CD4-positive, alpha-beta T cell treated with Interleukin-4 for 4 hours (primary cell): ENCODE results near the gene CTTNBP2NL.

Experiments
- DNase-seq: peaks from one replicate; pipeline ENCODE4 v3.0.0-alpha.2; 2020

Gene CTTNBP2NL

DNA sequence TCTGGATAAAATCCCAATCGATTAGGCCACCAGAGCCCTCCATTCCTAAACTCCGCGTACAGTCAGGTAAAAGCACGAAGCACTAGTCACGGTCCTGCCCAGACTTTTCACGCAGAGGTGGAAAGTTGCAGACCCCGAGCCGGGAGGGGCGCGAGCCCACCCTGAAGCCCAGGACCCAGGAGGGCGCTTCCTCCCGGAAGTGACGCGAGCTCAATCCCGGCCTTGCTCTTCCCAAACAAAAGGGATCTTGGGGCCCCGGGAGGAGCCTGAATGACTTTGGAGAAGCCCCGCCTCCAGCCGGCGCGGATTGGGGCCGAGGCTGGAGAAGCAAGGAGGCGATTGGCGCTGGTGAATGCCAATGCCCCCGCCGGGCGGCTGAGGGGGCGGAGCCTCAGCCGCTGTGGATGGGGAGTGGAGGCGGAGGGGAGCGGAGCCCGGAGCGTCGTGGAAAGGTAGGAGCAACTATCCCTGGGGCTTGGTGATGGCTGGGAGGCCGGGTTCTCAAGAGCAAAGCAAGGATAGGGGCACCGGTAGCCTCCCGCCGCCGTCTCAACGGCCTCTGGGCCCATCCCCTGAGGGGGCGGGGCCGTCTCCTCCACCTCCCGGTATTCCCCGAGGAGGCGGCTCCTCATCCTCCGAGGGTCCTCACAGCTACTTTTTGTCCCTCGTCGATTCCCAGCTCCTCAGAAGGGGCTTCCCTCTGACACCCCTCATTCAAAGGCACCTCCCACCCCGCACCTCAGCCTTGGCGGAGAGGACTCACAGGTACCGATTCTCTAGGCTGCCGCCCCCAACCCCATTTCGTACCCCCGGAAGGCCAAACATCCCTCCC lies at the start of gene CTTNBP2NL:
Gene CTTNBP2NL (plus strand): TSS at position 394 of the 832 bp plus-strand sequence. CDS start 19,952 bp downstream, outside the sequence.
- peak; percentile 74 for DNase-seq

DNA sequence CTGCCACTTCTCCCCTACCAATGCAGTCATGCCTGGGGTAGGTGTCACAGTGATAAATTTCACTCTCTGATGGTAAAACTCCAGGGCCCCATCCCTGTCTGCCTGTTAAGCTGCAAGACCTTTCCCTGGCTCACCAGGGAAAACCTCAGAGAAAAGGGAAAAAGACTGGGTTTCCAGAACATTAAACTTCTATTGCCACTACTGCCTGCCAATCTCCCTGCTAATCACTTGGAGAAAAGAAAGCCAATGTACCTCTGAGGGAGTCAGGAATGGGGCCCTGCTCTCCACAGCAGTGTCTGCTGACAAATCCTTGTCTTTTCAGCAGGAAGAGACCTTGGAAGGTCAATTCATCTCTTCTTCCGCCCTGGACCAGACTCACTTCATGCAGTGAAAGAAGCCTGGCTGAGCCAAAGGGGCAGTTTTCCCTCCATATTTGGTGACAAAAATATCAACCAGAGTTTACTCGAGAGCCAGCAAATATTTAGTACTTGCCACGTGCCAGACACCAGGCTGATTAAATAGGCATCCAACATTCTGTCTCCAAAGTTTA lies 49.1 kb upstream of the CTTNBP2NL start:
- no peak for DNase-seq

- no peak for DNase-seq
Observed at GRCh38 chr1:112356765-112357164, 39.2 kb upstream of the CTTNBP2NL start.

DNA sequence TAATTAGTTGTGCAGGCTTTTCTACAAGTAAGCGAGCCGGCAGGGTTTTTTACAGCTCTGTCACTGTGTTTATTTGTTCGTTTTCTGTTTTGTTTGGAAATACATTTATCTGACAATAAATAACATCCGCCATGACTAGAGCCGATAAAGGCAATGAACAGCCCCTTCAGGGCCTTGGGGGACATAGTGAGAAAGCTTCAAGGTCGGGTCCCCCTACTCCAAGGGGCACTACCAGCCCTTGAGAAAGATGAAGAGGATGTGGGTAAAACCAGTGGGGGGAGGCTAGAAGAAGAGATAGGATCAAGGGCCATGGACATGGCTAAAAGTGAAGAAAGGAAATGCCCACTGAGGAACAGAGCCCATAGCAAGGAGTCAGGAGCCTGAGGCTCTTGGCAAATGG lies 38.5 kb upstream of the CTTNBP2NL start:
- DNase-seq: no peak

GRCh38 chr1:112358061-112358770 lies 37.8 kb upstream of the CTTNBP2NL start:
- DNase-seq: no peak

GRCh38 chr1:112358798-112359408 lies 37.1 kb upstream of the CTTNBP2NL start:
- peak; percentile 31 for DNase-seq

DNA sequence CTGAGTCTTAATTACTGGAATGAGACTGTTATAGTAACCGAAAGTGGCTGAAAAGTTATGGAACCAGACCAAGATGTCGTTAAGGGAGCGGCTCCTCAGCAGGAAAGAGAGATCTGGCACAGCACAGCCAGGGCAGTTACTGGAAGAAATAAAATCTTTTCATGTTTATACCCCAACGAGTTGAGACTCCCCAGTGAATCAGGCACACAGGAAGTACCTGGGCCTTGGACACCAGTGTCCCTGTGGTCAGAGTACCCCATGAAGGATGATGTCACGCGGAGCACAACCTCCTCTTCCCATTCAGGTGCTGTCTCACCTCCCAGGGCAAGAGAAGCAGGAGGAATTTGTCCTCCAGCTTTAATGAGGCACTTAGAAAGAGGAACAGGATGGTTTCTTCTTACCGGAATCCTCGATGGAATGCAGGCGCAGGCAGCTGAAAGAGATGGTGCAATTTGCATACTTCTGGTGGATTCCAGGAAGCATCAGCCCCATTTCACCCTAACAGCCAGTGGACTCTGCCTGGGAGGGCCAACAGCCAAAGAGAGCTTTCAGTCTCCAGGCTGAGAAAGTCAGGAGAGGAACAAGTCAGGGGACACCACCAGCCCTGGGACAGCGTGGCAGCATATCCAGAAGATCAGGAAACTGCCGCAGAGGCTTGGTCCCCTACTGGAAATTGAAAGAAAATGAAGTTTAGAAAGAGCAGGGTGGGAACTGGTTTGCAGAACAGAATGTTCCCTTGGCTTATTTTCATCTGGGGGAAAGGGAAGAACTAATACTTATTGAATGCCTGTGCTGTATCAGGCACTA lies 35.9 kb upstream of the CTTNBP2NL start:
- DNase-seq: no peak

- no peak for DNase-seq
Observed at GRCh38 chr1:112363636-112364035, 32.4 kb upstream of the CTTNBP2NL start.

DNA sequence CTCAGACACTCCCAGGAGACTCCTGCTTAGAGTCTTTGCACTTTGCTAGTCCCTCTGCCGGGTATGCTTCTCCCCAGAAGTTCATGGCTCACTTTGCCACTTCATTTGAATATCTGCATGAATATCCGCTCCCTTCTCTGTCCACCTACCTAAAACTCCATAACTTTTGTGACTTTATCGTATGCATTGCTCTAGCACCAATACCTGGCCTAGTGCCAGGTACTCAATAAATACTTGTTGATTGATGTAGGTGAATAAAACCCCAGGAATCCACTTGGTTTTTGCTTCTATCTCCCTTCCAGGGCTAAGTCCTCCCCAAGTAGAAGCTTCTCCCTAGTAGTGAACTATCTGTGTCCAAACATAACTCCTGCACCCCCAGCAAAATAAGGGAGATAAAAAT lies 27.8 kb upstream of the CTTNBP2NL start:
- DNase-seq: no peak

GRCh38 chr1:112369392-112370285 lies 26.4 kb upstream of the CTTNBP2NL start:
- peak; percentile 70 for DNase-seq

- DNase-seq: no peak
Observed at GRCh38 chr1:112370996-112371395, 25.0 kb upstream of the CTTNBP2NL start.

DNA sequence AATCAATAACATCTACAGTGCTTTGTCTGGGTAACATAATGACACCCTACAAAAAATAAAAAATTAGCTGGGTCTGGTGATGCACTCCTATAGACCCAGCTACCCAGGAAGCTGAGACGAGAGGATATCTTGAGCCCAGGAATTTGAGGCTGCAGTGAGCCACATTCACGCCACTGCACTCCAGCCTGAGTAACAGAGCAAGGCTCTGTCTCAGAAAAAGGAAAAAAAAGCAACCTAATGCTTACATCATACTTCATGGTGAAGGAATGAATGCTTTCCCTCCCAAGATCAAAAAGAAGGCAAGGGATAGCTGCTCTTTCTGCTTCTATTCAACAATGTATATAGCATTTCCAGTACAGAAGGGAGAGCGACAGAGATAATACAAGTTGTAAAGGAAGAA lies 24.2 kb upstream of the CTTNBP2NL start:
- no peak for DNase-seq

GRCh38 chr1:112373806-112374205 lies 22.2 kb upstream of the CTTNBP2NL start:
- no peak for DNase-seq

GRCh38 chr1:112375701-112376100 lies 20.3 kb upstream of the CTTNBP2NL start:
- DNase-seq: no peak

- no peak for DNase-seq
Observed at GRCh38 chr1:112380356-112380755, 15.7 kb upstream of the CTTNBP2NL start.

DNA sequence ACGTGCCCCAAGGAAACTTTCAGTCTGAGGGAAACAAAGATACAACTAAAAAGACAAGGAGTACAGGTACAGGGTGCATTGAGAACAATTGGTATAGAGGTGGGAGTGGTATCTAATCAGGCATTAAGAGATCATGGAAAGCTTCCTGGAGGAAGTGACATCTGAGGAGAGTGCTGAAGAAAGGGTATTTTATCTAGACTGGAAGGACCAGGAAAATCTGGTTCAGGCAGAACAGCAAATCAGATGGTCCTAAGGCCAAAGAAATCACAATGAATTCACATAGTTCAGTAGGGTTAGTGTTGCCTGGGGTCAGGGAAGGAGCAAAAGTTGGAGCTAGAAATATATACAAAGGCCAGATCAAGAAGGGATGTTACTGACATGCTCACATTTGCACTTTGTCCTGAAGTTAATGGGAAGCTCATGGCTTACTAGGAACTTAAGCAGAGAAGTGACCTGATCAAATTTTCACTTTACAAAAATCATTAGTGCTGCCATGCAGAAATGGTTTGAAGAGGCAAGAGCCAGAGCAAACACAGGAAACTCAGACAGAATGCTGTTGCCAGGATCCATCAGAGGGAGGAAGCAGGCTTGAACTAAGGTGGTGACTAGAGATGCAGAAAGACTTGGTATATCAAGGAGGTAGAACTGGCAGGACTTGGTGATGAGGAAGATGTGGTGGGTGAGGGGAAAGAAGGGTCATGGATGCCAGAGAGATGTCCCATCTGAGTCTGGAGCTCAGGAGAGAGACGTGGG lies 14.5 kb upstream of the CTTNBP2NL start:
- DNase-seq: no peak

- DNase-seq: no peak
Observed at GRCh38 chr1:112383759-112384370, 12.1 kb upstream of the CTTNBP2NL start.

- DNase-seq: no peak
Observed at GRCh38 chr1:112386024-112386723, 9.8 kb upstream of the CTTNBP2NL start.

DNA sequence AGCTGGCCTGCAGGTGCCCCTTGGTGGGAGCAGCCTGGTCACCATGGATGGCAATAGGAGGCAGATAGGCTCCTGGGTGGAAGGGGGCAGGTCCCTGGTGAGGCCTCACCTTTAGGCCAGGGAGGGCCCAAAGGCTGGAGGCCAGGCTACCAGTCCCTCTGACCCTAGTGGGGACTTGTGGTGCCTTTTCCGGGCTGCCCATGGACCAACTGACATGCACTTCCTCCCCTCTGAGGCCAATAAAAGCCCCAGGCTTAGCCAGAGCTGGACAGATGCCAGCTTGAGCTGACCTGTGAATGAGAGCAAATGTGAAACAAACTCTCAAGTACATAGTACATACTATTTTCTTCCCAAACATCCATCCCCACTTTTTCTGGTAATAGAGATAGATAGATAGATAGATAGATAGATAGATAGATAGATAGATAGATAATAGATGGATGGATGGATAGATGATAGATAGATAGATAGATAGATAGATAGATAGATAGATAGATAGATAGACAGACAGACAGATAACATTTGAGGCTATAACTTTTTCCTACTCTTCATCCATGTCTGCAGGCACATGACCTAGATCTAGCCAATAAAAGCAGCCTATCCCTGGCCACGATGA lies 9.2 kb upstream of the CTTNBP2NL start:
- no peak for DNase-seq
